HG02943 (cell line): ENCODE measurements around the gene KLF6.
"Not testable (repeated sequence)": the region's sequence is repeated elsewhere in the genome, so short reads cannot be mapped to it uniquely, and the experiment has no call there.

Experiments
- ATAC-seq: cut with Tn5 transposase; IDR thresholded peaks from one replicate; pipeline ENCODE4 v1.9.1; 2021; ENCODE audit warnings: mild to moderate bottlenecking, low read depth, moderate library complexity; ENCODE audit not compliant: unreplicated experiment

KLF6 gene

DNA sequence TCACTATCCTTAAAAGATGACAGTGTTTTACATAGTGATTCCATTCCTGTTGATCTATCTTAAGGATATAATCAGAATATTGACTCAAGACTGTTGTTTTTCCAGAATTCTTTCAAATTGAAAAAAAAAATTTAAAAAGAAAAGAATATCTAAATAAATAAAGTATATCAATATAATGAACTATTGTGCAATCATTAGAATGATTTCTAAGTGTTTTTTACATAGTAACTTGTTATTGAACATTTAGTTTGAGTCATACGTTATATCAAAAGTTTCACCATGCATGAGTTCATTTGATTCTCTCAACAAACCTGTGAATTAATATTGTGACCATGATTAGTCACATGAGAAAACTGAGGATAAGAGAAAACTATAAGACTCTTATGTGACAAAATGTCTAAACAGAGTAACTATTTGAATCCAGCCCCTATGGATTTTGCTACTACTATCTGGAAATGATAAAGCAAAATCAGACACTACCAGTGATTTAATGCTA is 46.1 kb downstream of the KLF6 start:
- ATAC-seq, result no peak

- no peak for ATAC-seq
Observed at GRCh38 chr10:3737864-3738263, 47.1 kb downstream of the KLF6 start.

DNA sequence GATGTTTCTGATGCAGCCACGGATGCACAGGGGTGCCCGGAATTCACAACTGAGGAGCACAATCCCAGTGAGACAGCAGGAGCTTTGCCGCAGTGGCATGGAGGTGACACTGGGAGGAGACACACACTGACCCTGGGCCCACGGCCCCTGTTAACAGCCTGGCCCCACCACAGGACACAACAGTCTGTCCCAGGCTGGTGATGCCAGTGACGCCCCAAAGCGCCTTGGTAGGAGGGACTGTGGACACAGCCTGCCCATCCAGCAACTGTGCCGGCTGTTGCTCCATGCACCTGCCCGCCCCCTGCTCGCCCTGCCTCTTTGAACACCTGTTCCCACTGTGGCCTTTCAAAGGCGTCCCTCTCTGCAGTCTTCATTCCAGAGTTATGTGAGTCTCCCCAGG is 49.8 kb downstream of the KLF6 start:
- ATAC-seq, result no peak

DNA sequence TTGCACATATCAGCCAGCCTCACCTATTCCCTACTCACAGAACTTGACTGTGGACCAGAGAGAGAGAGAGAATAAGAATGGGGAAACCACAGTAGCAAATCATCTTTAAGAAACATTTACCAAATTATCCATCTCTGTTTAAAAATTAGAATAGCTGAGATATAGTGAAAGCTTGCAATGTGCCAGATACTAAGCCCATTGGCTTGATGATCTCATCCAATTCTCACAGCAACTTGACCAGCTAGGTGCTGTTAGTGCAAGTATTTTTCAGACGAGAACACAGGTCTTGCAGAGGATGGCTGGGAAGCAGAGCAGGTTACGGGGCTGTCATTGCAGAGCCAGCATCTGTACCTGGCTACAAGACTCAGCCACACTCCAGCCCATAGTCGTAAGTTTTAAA is 50.9 kb downstream of the KLF6 start:
- ATAC-seq, result no peak

DNA sequence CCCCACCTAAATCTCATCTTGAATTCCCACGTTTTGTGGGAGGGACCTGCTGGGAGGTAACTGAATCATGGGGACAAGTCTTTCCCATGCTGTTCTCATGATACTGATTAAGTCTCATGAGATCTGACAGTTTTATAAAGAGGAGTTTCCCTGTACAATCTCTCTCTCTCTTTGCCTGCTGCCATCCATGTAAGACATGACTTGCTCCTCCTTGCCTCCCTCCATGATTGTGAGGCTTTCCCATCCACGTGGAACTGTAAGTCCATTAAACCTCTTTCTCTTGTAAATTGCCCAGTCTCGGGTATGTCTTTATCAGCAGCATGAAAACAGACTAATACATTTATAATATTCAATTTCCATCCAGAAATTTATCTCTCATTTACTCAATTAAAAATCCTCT is 52.8 kb downstream of the KLF6 start:
- ATAC-seq, result not testable (repeated sequence)

DNA sequence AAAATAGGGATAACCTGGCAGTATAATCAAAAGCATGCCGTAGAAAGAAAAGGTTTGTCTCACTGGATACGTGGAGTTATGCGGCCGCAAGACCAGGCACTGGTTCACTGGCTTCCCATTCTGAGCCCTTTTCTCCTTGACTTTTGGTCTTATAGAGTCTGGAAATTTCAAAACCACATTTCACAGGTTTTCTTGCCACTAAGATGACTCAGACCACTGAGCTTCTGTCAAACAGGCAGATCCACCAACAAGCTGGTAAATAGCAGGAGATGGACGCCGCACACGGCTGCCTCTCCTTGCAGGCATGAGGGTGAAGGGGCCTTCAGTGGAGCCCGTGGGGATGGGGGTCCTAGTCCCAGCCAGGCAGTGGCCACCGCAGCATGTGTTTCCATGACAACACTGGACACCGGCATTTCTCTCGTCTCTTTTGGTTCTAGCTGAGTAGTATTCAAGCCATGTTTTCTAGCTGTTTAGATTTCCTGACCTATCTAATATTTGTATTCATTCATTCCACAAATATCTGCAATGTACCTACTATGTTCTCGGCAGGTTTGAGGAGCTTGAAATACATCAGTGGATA is 55.5 kb downstream of the KLF6 start:
- no peak for ATAC-seq

GRCh38 chr10:3728563-3728962 is 56.4 kb downstream of the KLF6 start:
- no peak for ATAC-seq

- no peak for ATAC-seq
Observed at GRCh38 chr10:3727268-3727667, 57.7 kb downstream of the KLF6 start.
